Measurements from ENCODE around the gene OGFRL1. TPM values are rescaled to one million over a fixed set of nuclear protein-coding genes. Genes with fewer than 3 reads are reported as not detected.

OGFRL1 gene
- total RNA-seq, 3 donors from 2014 or later, result 2.5 to 3.0 (median 2.7) TPM

DNA sequence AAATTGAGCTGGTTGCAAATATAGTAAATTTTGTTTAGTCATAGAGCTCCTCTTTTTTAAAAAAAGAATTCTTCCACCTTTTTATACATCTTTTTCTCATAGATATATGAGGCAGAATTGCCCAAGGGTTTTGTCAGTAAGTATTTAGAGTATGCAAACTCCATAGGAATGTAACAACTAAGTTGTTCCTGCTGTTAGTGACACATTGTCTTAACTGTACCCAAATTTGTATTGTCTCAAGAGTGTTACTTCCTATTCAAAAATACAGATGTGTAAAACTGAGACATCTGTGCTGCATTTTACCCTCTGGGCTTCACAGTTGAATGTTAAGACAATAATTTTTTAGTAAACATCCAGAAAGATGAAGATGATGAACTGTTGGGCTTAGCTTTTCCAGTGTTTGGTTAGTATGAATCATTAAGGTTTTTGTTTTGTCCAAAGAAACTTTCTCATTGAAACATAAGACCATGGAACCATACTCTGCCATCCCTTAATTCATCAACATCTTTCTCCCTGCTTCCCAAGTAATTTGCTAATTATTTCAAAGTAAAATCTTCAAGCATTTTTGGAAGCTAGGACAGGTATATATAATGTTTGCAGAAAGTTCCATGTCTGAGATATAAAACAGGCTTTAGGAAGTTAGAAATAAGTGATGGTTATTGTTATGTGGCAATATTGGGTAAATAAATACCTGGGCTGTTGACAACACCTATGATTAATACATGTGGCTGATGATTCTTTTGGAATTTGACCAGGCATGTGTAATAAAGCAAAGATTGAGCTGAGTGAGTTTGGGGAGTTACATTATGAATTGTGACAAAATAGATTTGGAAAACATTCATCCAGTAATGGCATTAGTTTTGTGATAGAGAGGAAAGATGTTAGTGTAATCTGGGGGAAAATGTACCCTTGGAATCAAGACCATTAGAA is 11.2 kb downstream of the OGFRL1 start:
- Mint-ChIP-seq H3K4me3 (no peak overlapping the region), H3K9me3 (no peaks in the 10 kb centered on the region), H3K36me3 (ENCODE audit: insufficient read depth) (peaks cover 26% of the 10 kb centered on the region), H3K27me3 (ENCODE audit: low read depth) (no peaks in the 10 kb centered on the region), H3K4me1 (ENCODE audit: low read depth) (no peaks in the 10 kb centered on the region)
- DNase-seq, result no peak
- no peak for ATAC-seq

DNA sequence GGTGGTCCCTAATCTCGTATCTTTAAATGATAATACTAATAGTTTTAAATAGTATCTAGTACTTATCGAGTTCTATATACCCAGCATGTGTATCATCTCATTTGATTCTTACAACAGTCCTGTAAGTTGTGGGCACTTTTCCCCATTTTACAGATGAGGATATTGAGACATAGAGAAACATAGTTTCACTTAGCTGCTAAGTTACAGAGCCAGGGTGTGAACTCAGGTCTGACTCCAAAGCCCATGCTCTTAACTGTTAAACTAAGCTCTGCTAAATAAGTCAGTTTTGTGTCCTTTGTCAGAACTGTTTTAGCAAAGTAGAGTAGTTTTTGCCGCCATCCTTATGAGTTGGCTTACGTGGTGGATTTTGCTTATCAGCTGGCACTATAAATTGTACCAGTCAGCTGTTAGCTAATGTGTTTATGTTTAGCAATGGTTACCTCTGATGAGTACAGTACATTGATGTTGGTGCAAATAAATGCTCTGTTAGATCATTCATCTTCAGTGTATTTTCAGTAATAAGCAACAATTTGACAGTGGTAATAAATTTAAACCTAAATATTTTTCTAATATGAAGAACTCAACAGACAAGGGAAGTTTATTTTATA is 12.1 kb downstream of the OGFRL1 start:
- no peak for DNase-seq
- Mint-ChIP-seq H3K4me1 (ENCODE audit: low read depth) (no peaks in the 10 kb centered on the region), H3K4me3 (no peak overlapping the region), H3K27me3 (ENCODE audit: low read depth) (no peaks in the 10 kb centered on the region), H3K9me3 (no peaks in the 10 kb centered on the region), H3K36me3 (ENCODE audit: insufficient read depth) (peaks cover 20% of the 10 kb centered on the region)
- ATAC-seq, result no peak

DNA sequence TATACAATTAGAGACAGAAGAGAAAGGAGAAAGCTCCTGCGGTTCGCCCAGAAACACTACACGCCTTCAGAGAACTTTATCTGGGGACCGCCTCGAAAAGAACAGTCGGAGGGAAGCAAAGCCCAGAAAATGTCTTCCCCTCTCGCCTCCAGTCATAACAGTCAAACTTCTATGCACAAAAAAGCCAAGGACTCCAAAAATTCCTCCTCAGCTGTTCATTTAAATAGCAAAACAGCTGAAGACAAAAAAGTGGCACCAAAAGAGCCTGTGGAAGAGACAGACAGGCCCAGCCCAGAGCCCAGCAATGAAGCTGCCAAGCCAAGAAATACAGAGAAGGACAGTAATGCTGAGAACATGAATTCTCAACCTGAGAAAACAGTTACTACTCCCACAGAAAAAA is 12.9 kb downstream of the OGFRL1 start:
- ATAC-seq (no peak), DNase-seq (no peak)
- H3K36me3 Mint-ChIP-seq (ENCODE audit: insufficient read depth), result peaks cover 19% of the 10 kb centered on the region
- H3K27me3 Mint-ChIP-seq (ENCODE audit: low read depth), result no peaks in the 10 kb centered on the region
- no peaks in the 10 kb centered on the region for H3K4me1 Mint-ChIP-seq (ENCODE audit: low read depth)
- no peak overlapping the region for H3K4me3 Mint-ChIP-seq
- no peaks in the 10 kb centered on the region for H3K9me3 Mint-ChIP-seq

DNA sequence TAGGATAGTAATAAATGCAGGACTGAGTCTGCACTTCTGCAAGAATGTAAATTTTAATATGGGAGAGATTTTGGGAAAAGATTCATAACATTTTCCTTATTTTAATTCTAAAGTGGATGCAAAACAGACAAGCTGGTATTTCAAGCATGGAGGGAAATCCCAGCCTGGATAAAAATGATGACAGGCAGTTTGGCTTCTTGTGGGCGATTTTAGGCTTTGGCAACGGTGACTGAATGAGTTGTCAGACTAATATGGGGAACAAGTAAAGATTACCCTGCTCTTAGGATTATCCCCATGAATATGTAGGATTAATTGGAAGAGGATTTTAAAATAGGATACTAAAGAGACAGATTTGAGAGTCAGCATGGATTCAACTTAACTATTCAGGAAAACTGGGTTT is 21.0 kb downstream of the OGFRL1 start:
- no peaks in the 10 kb centered on the region for H3K4me1 Mint-ChIP-seq (ENCODE audit: low read depth)
- H3K4me3 Mint-ChIP-seq, result no peak overlapping the region
- no peaks in the 10 kb centered on the region for H3K36me3 Mint-ChIP-seq (ENCODE audit: insufficient read depth)
- H3K27me3 Mint-ChIP-seq (ENCODE audit: low read depth), result no peaks in the 10 kb centered on the region
- ATAC-seq, result no peak
- no peaks in the 10 kb centered on the region for H3K9me3 Mint-ChIP-seq
- no peak for DNase-seq

DNA sequence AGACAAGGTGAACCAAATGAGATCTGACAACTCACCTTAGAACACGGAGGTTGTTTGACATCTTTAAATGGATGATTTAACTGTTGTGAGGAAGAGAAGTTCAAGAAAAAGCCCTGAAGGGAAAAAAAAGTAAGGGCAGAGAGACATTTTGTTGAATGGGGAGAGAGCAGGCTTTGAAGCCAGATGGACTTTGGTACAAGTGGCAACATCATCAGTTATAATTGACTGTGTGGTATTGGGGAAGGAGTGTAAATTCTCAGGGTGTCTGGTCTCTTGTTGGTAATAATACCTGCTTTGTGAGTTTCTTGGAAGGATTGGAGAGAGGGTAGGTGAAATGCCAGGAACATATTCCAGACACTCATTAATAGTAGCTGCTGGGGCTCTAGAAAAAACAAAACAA is 21.6 kb downstream of the OGFRL1 start:
- Mint-ChIP-seq H3K36me3 (ENCODE audit: insufficient read depth) (no peaks in the 10 kb centered on the region), H3K4me1 (ENCODE audit: low read depth) (no peaks in the 10 kb centered on the region), H3K27me3 (ENCODE audit: low read depth) (peaks cover 1% of the 10 kb centered on the region), H3K9me3 (no peaks in the 10 kb centered on the region), H3K4me3 (no peak overlapping the region)
- ATAC-seq (no peak), DNase-seq (no peak)

DNA sequence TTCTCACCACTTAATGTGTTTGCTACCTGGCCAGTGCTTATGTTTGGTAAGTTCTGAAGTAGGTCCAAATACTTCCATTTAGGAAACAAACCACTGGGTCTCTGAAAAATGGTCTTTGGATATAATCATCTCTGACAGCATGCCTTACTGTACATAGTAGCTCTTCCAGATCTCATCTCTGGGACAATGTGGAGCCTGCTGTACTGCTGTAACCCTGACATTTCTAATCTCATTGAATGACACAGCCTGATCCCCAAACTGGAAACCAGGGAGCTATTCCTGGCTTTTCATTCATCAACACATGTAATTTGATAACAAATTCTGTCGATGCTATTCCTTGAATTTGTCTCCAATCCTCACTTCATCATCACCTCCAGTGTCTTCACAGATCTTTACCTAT is 23.5 kb downstream of the OGFRL1 start:
- Mint-ChIP-seq H3K36me3 (ENCODE audit: insufficient read depth) (no peaks in the 10 kb centered on the region), H3K9me3 (no peaks in the 10 kb centered on the region), H3K27me3 (ENCODE audit: low read depth) (peaks cover 4% of the 10 kb centered on the region), H3K4me3 (no peak overlapping the region), H3K4me1 (ENCODE audit: low read depth) (no peaks in the 10 kb centered on the region)
- DNase-seq (no peak), ATAC-seq (no peak)

DNA sequence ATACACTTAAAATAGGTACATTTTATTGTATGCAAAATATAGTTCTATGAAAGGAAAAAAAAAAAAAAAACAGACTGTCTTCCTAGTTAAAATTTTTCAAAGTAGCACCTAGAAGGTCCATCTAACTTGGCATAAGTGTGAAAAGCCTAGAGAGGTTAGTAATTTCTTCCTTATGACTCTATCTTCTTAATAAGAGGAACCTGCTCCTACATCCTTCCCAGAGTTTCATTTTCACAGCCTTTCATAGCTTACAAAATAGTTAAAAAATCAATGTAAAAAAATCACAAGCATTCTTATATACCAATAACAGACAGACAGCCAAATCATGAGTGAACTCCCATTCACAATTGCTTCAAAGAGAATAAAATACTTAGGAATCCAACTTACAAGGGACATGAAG is 28.8 kb downstream of the OGFRL1 start:
- H3K27me3 Mint-ChIP-seq (ENCODE audit: low read depth), result peaks cover 4% of the 10 kb centered on the region
- no peaks in the 10 kb centered on the region for H3K4me1 Mint-ChIP-seq (ENCODE audit: low read depth)
- DNase-seq (no peak), ATAC-seq (no peak)
- H3K4me3 Mint-ChIP-seq, result no peak overlapping the region
- H3K36me3 Mint-ChIP-seq (ENCODE audit: insufficient read depth), result no peaks in the 10 kb centered on the region
- no peaks in the 10 kb centered on the region for H3K9me3 Mint-ChIP-seq

DNA sequence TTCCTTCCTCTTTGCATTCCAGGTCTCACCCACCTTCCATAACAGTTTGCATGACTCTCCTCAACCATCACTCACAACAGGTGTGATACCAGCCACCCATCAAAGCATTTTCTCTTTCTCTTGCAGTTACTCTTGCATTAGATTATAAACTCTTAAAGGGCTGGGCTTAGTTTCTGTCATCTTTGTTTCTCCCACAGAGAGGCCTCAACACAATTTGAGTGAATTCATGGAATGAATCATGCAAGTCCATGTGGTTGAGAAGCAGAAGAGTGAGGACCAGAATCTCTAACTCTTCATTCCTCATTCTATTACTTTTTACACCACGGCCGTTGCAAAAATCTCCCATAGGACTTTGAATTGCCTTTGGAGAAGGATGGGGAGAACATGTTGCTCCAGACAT is 31.4 kb downstream of the OGFRL1 start:
- Mint-ChIP-seq H3K9me3 (no peaks in the 10 kb centered on the region), H3K4me1 (ENCODE audit: low read depth) (no peaks in the 10 kb centered on the region), H3K36me3 (ENCODE audit: insufficient read depth) (no peaks in the 10 kb centered on the region), H3K4me3 (no peak overlapping the region), H3K27me3 (ENCODE audit: low read depth) (peaks cover 4% of the 10 kb centered on the region)
- no peak for ATAC-seq
- no peak for DNase-seq

DNA sequence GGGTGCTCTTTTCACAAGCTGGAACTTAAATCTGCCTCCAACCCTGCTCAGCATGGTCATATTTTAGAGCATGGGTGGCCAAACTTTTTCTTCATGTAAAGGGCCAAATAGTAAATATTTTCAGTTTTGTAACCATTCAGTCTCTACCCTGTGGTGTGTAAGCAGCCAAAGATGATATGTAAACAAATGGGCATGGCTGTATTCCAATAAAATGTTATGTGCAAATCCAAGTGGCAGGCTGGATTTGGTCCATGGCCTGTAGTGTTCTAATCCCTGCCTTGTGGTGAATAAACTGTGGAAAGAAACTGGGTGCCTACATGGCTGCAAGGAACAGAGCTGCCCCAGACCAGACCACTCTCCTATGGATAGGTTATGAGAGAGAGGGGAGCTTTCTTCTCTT is 32.7 kb downstream of the OGFRL1 start:
- H3K4me1 Mint-ChIP-seq (ENCODE audit: low read depth), result no peaks in the 10 kb centered on the region
- no peak overlapping the region for H3K4me3 Mint-ChIP-seq
- H3K27me3 Mint-ChIP-seq (ENCODE audit: low read depth), result no peaks in the 10 kb centered on the region
- ATAC-seq (no peak), DNase-seq (no peak)
- H3K9me3 Mint-ChIP-seq, result no peaks in the 10 kb centered on the region
- no peaks in the 10 kb centered on the region for H3K36me3 Mint-ChIP-seq (ENCODE audit: insufficient read depth)

DNA sequence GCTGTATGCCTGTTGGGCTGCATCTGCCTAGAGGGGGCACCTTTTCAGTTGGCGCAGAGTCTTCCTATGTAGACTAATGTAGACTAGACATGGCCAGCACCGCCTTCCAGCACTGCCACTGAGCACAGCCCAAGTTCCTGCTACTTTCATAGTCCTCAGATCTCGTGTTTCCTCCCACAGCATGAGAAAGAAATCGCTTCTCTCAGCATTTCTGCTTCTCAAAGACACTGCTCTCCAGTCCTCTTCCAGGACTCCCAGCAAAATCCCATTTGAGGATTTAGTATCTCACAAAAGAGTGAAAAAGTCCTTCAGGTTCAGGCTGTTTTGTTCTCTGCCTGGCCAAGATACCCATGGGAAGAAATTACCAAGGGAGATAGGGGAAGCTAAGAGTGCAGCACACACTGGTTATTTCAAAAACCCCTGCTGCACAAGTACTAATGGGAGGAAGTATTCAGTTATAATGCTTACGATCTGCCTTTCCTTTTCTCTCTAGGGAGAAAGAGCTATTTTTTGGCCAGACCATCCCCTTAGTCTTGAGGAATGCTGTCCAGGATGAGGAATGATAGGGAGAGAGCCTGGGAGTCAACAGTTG is 35.7 kb downstream of the OGFRL1 start:
- no peak overlapping the region for H3K4me3 Mint-ChIP-seq
- H3K36me3 Mint-ChIP-seq (ENCODE audit: insufficient read depth), result no peaks in the 10 kb centered on the region
- ATAC-seq, result no peak
- DNase-seq, result no peak
- no peaks in the 10 kb centered on the region for H3K27me3 Mint-ChIP-seq (ENCODE audit: low read depth)
- no peaks in the 10 kb centered on the region for H3K4me1 Mint-ChIP-seq (ENCODE audit: low read depth)
- H3K9me3 Mint-ChIP-seq, result no peaks in the 10 kb centered on the region

DNA sequence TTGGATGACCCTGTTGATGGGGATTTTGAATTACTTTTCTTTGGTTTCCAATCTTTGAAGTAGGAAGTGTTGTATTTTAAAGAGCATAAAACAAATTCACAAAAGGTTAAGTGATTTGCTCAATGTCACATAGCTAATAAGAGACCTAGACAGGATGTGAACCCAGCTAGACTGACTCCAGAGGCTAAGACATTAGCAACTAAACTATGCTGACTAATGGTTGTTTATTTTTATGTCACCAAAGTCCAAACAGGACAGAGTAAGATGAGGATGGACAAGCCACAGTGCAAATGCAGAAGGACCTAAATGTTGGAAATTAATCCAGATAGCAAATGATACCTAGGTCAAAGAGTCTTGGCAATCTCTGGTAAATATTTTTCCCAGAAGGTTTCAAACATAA is 38.0 kb downstream of the OGFRL1 start:
- H3K4me1 Mint-ChIP-seq (ENCODE audit: low read depth), result no peaks in the 10 kb centered on the region
- ATAC-seq, result no peak
- H3K36me3 Mint-ChIP-seq (ENCODE audit: insufficient read depth), result no peaks in the 10 kb centered on the region

DNA sequence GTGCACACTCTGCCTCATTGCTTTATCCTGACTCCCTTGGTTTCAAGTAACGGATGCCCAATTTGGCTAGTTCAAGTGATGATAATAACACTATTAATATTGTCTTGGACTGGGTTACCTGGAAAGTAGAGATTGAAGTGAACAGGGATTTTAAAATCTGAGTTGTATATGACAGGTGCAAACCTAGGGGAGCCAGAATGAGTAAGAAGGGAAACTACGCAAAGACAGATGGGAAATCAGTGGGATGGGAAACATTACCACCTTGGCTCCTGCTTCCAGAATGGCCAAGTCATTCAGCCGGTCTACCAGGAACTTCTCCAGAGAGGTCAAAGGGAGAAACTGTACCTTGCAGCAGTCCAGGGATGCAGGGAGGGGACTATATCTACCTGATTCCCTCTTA is 41.9 kb downstream of the OGFRL1 start:
- ATAC-seq (no peak), DNase-seq (no peak)
- Mint-ChIP-seq H3K4me1 (ENCODE audit: low read depth) (no peaks in the 10 kb centered on the region), H3K4me3 (no peak overlapping the region), H3K9me3 (no peaks in the 10 kb centered on the region), H3K36me3 (ENCODE audit: insufficient read depth) (no peaks in the 10 kb centered on the region), H3K27me3 (ENCODE audit: low read depth) (no peaks in the 10 kb centered on the region)

More for the DNA sequence above, 38.0 kb downstream of the OGFRL1 start:
- no peak overlapping the region for H3K4me3 Mint-ChIP-seq
- no peaks in the 10 kb centered on the region for H3K27me3 Mint-ChIP-seq (ENCODE audit: low read depth)
- DNase-seq, result no peak
- no peaks in the 10 kb centered on the region for H3K9me3 Mint-ChIP-seq

DNA sequence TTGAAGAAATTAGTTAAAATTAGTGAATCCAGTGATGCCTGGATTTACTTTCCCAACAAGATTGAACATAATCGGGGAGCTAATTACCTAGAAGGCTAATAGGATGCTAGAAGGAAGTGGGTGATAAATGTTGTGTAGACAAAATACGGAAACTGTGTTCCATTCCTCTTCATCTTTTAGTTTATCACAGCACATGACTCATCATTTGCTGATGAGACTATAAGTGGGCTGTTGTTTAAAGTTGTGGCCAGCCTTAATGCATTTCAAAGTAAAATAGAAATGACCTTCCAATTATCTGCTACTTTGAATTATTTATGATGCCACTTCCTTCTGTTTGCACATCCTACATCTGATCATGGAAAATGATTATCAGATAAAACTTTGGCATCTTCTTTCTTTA is 43.4 kb downstream of the OGFRL1 start:
- Mint-ChIP-seq H3K4me3 (no peak overlapping the region), H3K27me3 (ENCODE audit: low read depth) (no peaks in the 10 kb centered on the region), H3K9me3 (no peaks in the 10 kb centered on the region), H3K36me3 (ENCODE audit: insufficient read depth) (no peaks in the 10 kb centered on the region), H3K4me1 (ENCODE audit: low read depth) (no peaks in the 10 kb centered on the region)
- ATAC-seq (no peak), DNase-seq (no peak)

DNA sequence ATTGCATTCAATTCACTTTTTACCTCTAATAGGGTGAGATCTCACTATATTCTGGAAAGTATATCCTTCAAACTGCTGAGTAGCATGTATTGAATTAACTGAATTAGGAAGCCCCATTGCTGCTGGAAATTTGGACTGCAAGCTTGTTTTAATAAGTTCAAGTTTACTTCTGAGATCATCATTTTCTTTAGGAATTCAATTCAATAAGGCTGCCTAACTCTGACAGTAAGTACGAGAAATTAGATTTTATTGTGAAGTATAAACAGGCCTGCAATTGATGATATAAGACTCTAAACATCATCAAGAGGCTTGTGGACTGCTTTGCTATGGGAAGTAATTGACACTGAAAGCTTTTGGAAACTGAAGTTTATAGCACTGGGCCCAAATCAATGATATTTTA is 44.4 kb downstream of the OGFRL1 start:
- DNase-seq, result no peak
- no peak for ATAC-seq
- Mint-ChIP-seq H3K4me3 (no peak overlapping the region), H3K4me1 (ENCODE audit: low read depth) (no peaks in the 10 kb centered on the region), H3K36me3 (ENCODE audit: insufficient read depth) (no peaks in the 10 kb centered on the region), H3K9me3 (no peaks in the 10 kb centered on the region), H3K27me3 (ENCODE audit: low read depth) (no peaks in the 10 kb centered on the region)

DNA sequence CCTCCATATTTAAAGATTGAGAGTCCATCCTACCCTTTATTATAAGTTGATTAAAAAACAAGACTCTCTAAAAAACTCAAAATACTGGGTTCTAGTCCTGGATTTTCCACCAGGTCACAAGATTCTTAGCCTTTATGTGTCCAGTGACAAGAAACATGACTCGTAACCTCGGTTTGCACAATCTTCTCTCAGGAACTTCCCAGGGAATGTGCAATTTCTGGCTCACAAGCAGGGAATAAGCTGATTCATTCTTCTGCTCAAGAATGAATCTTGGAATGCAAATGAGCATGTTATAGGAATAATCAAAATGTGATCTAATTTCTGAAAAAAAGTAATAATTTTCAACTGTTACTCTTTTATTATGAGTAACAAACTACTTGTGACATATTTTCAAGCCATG is 45.1 kb downstream of the OGFRL1 start:
- Mint-ChIP-seq H3K4me3 (no peak overlapping the region), H3K9me3 (no peaks in the 10 kb centered on the region), H3K4me1 (ENCODE audit: low read depth) (no peaks in the 10 kb centered on the region), H3K36me3 (ENCODE audit: insufficient read depth) (no peaks in the 10 kb centered on the region), H3K27me3 (ENCODE audit: low read depth) (no peaks in the 10 kb centered on the region)
- ATAC-seq (no peak), DNase-seq (no peak)

Data from activated T-cell treated with anti-CD3 and anti-CD28 coated beads, Interleukin-2, amount 50 U/mL, for 4 hours (primary cell).